ENCODE data around the gene BCAT1. TPM values are rescaled to one million over a fixed set of nuclear protein-coding genes. Genes with fewer than 3 reads are reported as not detected.

Gene BCAT1
- total and polyA plus RNA-seq, 9 of the 15 experiments (the other 6 are each of a cell fraction or from before 2014, with no cell fraction given), result 38.5 to 157 (median 66.8) TPM

GRCh38 chr12:24821691-24822090 is 127.2 kb downstream of the BCAT1 start:
- WGBS (ENCODE audit: insufficient coverage, low coverage, missing lambda C conversion rate), result 82% methylated on average over 3 of the region's 3 CpGs
- FAIRE-seq (no peak), ATAC-seq (no peak), DNase-seq (ENCODE audit: extremely low read depth in 1 of 4, low spot score in 3 of 4) (no peak)
- BruUV-seq (replicated peaks), result no TSS peak
- Histone ChIP-seq H3K36me3 (ENCODE audit: control insufficient read depth, insufficient read depth, low read length) (peaks cover 82% of the 10 kb centered on the region), H3K4me1 (replicated peaks in 1 of 2; ENCODE audit: control insufficient read depth in 2 of 2, insufficient read depth in 2 of 2, low read length in 2 of 2) (no peaks in the 10 kb centered on the region), H3K4me3 (no peak overlapping the region), H3K27ac (ENCODE audit: extremely low read depth, low read depth, low read length) (no peak overlapping the region), H3K9me3 (replicated peaks; ENCODE audit: control insufficient read depth, insufficient read depth, low read depth, low read length) (no peaks in the 10 kb centered on the region), H3K9me1 (ENCODE audit: control insufficient read depth, insufficient read depth, low read length) (no peaks in the 10 kb centered on the region), H3K9ac (ENCODE audit: insufficient read depth in 1 of 2, low read depth in 2 of 2, low read length in 2 of 2) (no peak overlapping the region), H2AFZ (ENCODE audit: low read depth, low read length) (no peak overlapping the region), H4K20me1 (replicated peaks; ENCODE audit: control insufficient read depth, insufficient read depth, low read length) (no peaks in the 10 kb centered on the region), H3K79me2 (ENCODE audit: control insufficient read depth, insufficient read depth, low read length) (no peaks in the 10 kb centered on the region), H3K4me2 (ENCODE audit: insufficient read depth, low read length) (no peak overlapping the region), H3K27me3 (ENCODE audit: control insufficient read depth in 2 of 2, insufficient read depth in 2 of 2, low read length in 2 of 2) (no peaks in the 10 kb centered on the region)
- no peak for TF ChIP-seq REST (IDR thresholded peaks at IDR 0.05; ENCODE audit: borderline replicate concordance)
- no peak for TF ChIP-seq REST (CRISPR knock-in tag; IDR thresholded peaks at IDR 0.05; ENCODE audit: low read depth)
- TF ChIP-seq ZNF174 (CRISPR knock-in tag; IDR thresholded peaks at IDR 0.05), result no peak
- TF ChIP-seq ZNF384 (IDR thresholded peaks at IDR 0.05; ENCODE audit: low read depth, low read length), result no peak
- TF ChIP-seq CSDE1 (IDR thresholded peaks at IDR 0.05), result no peak
- ChIA-PET CTCF (ENCODE audit: low intra/inter-chr PET ratio) (no interaction called here), POLR2A (interaction anchor here (0.6 kb wide), 1 partner anchor 9 kb away, joined by 3 read pairs; no protein-coding TSS in a partner anchor)
- intact Hi-C loops (cut with micrococcal nuclease) (no loop called here), in situ Hi-C loops (cut with MboI) (no loop called here)
